ENCODE data around the gene HSD17B8.

HSD17B8 gene

GRCh38 chr6:33236328-33236727 is 31.9 kb downstream of the HSD17B8 start:
- Histone ChIP-seq H3K4me1 (ENCODE audit: insufficient read depth, low read length, severe bottlenecking) (no peaks in the 10 kb centered on the region), H3K27ac (ENCODE audit: low read depth, low read length, poor library complexity, severe bottlenecking) (no peak overlapping the region), H3K4me3 (ENCODE audit: low read depth, low read length, poor library complexity, severe bottlenecking) (no peak overlapping the region), H3K27me3 (ENCODE audit: insufficient read depth, low read length) (peaks cover 4% of the 10 kb centered on the region; the same call in 1 of the 2 replicates), H3K36me3 (ENCODE audit: insufficient read depth, low read length) (no peaks in the 10 kb centered on the region), H3K4me2 (ENCODE audit: low read length) (no peak overlapping the region), H3K79me2 (ENCODE audit: insufficient read depth, low read length) (no peaks in the 10 kb centered on the region), H2AFZ (ENCODE audit: low read length) (no peak overlapping the region), H3K9me3 (ENCODE audit: low read length) (no peaks in the 10 kb centered on the region), H3F3A (ENCODE audit: insufficient read depth, low read length) (no peaks in the 10 kb centered on the region), H4K20me1 (ENCODE audit: insufficient read depth, low read length) (no peaks in the 10 kb centered on the region), H3K9ac (ENCODE audit: low read length) (no peak overlapping the region), H3K9me2 (ENCODE audit: low read depth, low read length) (no peaks in the 10 kb centered on the region)
- TF ChIP-seq EZH2 (IDR thresholded peaks at IDR 0.05; ENCODE audit: borderline replicate concordance, low read length) (no peak), CTCF (IDR thresholded peaks at IDR 0.05; ENCODE audit: low read length) (no peak)

DNA sequence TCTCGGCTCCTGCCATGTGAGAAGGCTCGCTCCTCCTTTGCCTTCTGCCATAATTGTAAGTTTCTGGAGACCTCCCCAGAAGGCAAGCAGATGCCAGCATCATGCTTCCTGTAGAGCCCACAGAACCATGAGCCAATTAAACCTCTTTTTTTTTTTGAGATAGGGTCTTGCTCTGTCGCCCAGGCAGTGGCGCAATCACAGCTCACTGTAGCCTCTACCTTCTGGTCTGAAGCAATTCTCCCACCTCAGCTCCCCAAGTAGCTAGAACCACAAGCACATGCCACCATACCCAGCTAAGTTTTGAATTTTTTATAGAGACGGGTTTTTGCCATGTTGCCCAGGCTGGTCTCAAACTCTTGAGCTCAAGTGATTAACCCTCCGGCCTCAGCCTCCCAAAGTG is 32.4 kb downstream of the HSD17B8 start:
- H4K20me1 ChIP-seq (ENCODE audit: insufficient read depth, low read length), result no peaks in the 10 kb centered on the region
- H2AFZ ChIP-seq (ENCODE audit: low read length), result no peak overlapping the region
- TF ChIP-seq EZH2 (IDR thresholded peaks at IDR 0.05; ENCODE audit: borderline replicate concordance, low read length), result no peak
- no peak for TF ChIP-seq CTCF (IDR thresholded peaks at IDR 0.05; ENCODE audit: low read length)
- H3K9me2 ChIP-seq (ENCODE audit: low read depth, low read length), result no peaks in the 10 kb centered on the region
- H3K4me1 ChIP-seq (ENCODE audit: insufficient read depth, low read length, severe bottlenecking), result no peaks in the 10 kb centered on the region
- no peak overlapping the region for H3K9ac ChIP-seq (ENCODE audit: low read length)
- H3K27me3 ChIP-seq (ENCODE audit: insufficient read depth, low read length), result peaks cover 4% of the 10 kb centered on the region; the same call in 1 of the 2 replicates
- no peaks in the 10 kb centered on the region for H3K36me3 ChIP-seq (ENCODE audit: insufficient read depth, low read length)
- H3F3A ChIP-seq (ENCODE audit: insufficient read depth, low read length), result no peaks in the 10 kb centered on the region
- no peak overlapping the region for H3K4me2 ChIP-seq (ENCODE audit: low read length)
- no peak overlapping the region for H3K27ac ChIP-seq (ENCODE audit: low read depth, low read length, poor library complexity, severe bottlenecking)
- H3K4me3 ChIP-seq (ENCODE audit: low read depth, low read length, poor library complexity, severe bottlenecking), result no peak overlapping the region
- H3K9me3 ChIP-seq (ENCODE audit: low read length), result no peaks in the 10 kb centered on the region
- no peaks in the 10 kb centered on the region for H3K79me2 ChIP-seq (ENCODE audit: insufficient read depth, low read length)

GRCh38 chr6:33237741-33238140 is 33.3 kb downstream of the HSD17B8 start:
- Histone ChIP-seq H3K9ac (ENCODE audit: low read length) (no peak overlapping the region), H2AFZ (ENCODE audit: low read length) (no peak overlapping the region), H3K79me2 (ENCODE audit: insufficient read depth, low read length) (no peaks in the 10 kb centered on the region), H3K9me2 (ENCODE audit: low read depth, low read length) (no peaks in the 10 kb centered on the region), H3K4me3 (ENCODE audit: low read depth, low read length, poor library complexity, severe bottlenecking) (no peak overlapping the region), H3K27me3 (ENCODE audit: insufficient read depth, low read length) (no peaks in the 10 kb centered on the region), H3K36me3 (ENCODE audit: insufficient read depth, low read length) (no peaks in the 10 kb centered on the region), H4K20me1 (ENCODE audit: insufficient read depth, low read length) (no peaks in the 10 kb centered on the region), H3K4me1 (ENCODE audit: insufficient read depth, low read length, severe bottlenecking) (no peaks in the 10 kb centered on the region), H3K9me3 (ENCODE audit: low read length) (no peaks in the 10 kb centered on the region), H3K4me2 (ENCODE audit: low read length) (no peak overlapping the region), H3K27ac (ENCODE audit: low read depth, low read length, poor library complexity, severe bottlenecking) (no peak overlapping the region), H3F3A (ENCODE audit: insufficient read depth, low read length) (no peaks in the 10 kb centered on the region)
- no peak for TF ChIP-seq CTCF (IDR thresholded peaks at IDR 0.05; ENCODE audit: low read length)
- TF ChIP-seq EZH2 (IDR thresholded peaks at IDR 0.05; ENCODE audit: borderline replicate concordance, low read length), result no peak

Measured in OCI-LY1 (cell line).